A673 (cell line): Measurements from ENCODE around the gene EIF3I. TPM values are rescaled to one million over a fixed set of nuclear protein-coding genes. Genes with fewer than 3 reads are reported as not detected.

ENCODE experiments used
- BruUV-seq: library from RNA; stranded (reverse); fragments of 400-500 nt; replicated peaks from 2 replicates; lab custom pipeline; 2021; lab: Mats Ljungman, UMichigan
- CTCF ChIA-PET: fragments of 300-600 bp; sonication (Branson Sonifier 250); formaldehyde crosslinking; loops from one replicate; lab custom pipeline; 2022; ENCODE audit warnings: antibody characterized with exemption; lab: Charles Lee
- POLR2A ChIA-PET: fragments of 300-600 bp; sonication (Branson Sonifier 250); formaldehyde crosslinking; loops from one replicate; lab custom pipeline; 2022; ENCODE audit warnings: antibody characterized with exemption; ENCODE audit not compliant: low non-redundant PET; lab: Charles Lee
- DNase-seq: peaks from one replicate; pipeline ENCODE4 v3.0.0-alpha.2; 2015; ENCODE audit warnings: low spot score
- H3K27ac ChIP-seq: fragments of 200-600 bp; sonication (generic); 2 replicates; pipeline ENCODE4 v1.5.1; 2016; ENCODE audit warnings: mixed run types, low read depth, mild to moderate bottlenecking, mixed read lengths, antibody characterized with exemption, low read length; ENCODE audit not compliant: poor library complexity, severe bottlenecking
- H3K27me3 ChIP-seq: fragments of 200-600 bp; sonication (generic); replicated peaks from 2 replicates; pipeline ENCODE4 v1.6.1; 2017; ENCODE audit warnings: mixed run types, low read depth, mild to moderate bottlenecking, mixed read lengths, antibody characterized with exemption, low read length; ENCODE audit not compliant: insufficient read depth, poor library complexity
- H3K36me3 ChIP-seq: fragments of 200-600 bp; sonication (generic); 2 replicates; pipeline ENCODE4 v1.6.1; 2016; ENCODE audit warnings: mixed run types, mild to moderate bottlenecking, mixed read lengths, antibody characterized with exemption, low read length; ENCODE audit not compliant: insufficient read depth, poor library complexity, severe bottlenecking
- H3K4me1 ChIP-seq: fragments of 200-600 bp; sonication (generic); 2 replicates; pipeline ENCODE4 v1.6.1; 2017; ENCODE audit warnings: mixed run types, mild to moderate bottlenecking, mixed read lengths, antibody characterized with exemption, low read length; ENCODE audit not compliant: insufficient read depth, poor library complexity, severe bottlenecking
- H3K4me3 ChIP-seq: fragments of 200-600 bp; sonication (generic); 2 replicates; pipeline ENCODE4 v1.5.1; 2016; ENCODE audit warnings: low read depth, mixed run types, mild to moderate bottlenecking, mixed read lengths, low read length; ENCODE audit not compliant: poor library complexity, severe bottlenecking
- H3K9me3 ChIP-seq: fragments of 200-600 bp; sonication (generic); 2 replicates; pipeline ENCODE4 v1.6.1; 2016; ENCODE audit warnings: mixed run types, low read depth, mild to moderate bottlenecking, mixed read lengths, antibody characterized with exemption, low read length; ENCODE audit not compliant: poor library complexity, severe bottlenecking
- EZH2 ChIP-seq: fragments of 200-600 bp; sonication (generic); IDR thresholded peaks from 2 replicates; pipeline ENCODE4 v1.6.1; 2017; ENCODE audit warnings: borderline replicate concordance, low read depth, mild to moderate bottlenecking, mixed read lengths, antibody characterized with exemption, low read length; ENCODE audit not compliant: poor library complexity, severe bottlenecking
- intact Hi-C: fragments of 100-400 bp; cut with micrococcal nuclease; formaldehyde crosslinking; loops from one replicate; pipeline ENCODE4 v1.10.0; 2022; ENCODE audit not compliant: unreplicated experiment
- total RNA-seq: library from RNA; stranded (reverse); gene quantifications from 2 replicates; pipeline ENCODE4 v1.2.3, GENCODE V29; 2021
- TF ChIP-seq, protein P1 (sequence below): fragments of 300-800, 200-600 bp; sonication (generic); conservative IDR thresholded peaks from 2 replicates; pipeline ENCODE4 v1.5.1; 2017; ENCODE audit warnings: low read depth, mild to moderate bottlenecking, antibody characterized with exemption, low read length, moderate library complexity, mixed read lengths

The EIF3I gene
- total RNA-seq, 1 experiment from 2014 or later: 298 TPM

DNA sequence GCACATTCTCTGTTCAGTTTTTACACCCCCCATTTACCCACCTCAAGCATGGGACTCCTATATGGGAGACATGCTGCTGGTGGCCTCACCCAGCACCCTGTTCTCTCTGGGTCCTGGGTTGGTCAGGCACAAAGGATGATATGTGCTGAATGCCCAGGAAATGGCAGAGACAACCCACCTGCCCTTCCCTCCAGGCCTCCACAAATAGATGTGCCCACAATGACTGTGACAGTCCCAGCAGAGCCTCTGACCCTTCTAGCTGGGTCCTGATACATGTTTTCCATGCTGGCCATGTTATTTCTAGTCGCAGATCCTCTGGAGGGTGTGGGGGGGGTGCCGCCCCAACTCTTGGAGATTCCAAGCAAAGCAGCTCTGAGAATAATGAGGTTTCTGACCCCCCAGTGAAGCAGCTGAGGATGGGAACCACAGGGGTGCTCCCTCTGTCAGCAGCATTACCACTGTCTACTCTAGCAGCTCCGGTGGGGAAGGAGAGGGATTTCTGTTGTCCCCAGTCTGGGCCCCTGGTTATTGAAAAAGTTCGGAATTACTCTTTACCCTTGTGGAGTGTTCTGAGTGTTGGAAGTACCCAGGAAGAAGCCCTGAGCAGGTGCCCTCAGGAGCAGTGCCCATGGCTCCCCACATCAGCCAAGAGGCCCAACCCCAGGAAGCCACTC is 23.0 kb upstream of the EIF3I start:
- intact Hi-C loops: no loop called here
- BruUV-seq: no TSS peak
- H3K36me3 ChIP-seq: peaks cover 32% of the 10 kb centered on the region
- ChIA-PET POLR2A (no interaction called here), CTCF (no interaction called here)
- H3K4me1 ChIP-seq: peaks cover 14% of the 10 kb centered on the region
- H3K4me3 ChIP-seq: no peak overlapping the region
- H3K9me3 ChIP-seq: no peaks in the 10 kb centered on the region
- no peak for TF ChIP-seq EZH2
- TF ChIP-seq, protein P1, sequence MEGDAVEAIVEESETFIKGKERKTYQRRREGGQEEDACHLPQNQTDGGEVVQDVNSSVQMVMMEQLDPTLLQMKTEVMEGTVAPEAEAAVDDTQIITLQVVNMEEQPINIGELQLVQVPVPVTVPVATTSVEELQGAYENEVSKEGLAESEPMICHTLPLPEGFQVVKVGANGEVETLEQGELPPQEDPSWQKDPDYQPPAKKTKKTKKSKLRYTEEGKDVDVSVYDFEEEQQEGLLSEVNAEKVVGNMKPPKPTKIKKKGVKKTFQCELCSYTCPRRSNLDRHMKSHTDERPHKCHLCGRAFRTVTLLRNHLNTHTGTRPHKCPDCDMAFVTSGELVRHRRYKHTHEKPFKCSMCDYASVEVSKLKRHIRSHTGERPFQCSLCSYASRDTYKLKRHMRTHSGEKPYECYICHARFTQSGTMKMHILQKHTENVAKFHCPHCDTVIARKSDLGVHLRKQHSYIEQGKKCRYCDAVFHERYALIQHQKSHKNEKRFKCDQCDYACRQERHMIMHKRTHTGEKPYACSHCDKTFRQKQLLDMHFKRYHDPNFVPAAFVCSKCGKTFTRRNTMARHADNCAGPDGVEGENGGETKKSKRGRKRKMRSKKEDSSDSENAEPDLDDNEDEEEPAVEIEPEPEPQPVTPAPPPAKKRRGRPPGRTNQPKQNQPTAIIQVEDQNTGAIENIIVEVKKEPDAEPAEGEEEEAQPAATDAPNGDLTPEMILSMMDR: no peak
- no peak for DNase-seq
- H3K27me3 ChIP-seq: no peaks in the 10 kb centered on the region
- H3K27ac ChIP-seq: peak overlapping the region; percentile 75

DNA sequence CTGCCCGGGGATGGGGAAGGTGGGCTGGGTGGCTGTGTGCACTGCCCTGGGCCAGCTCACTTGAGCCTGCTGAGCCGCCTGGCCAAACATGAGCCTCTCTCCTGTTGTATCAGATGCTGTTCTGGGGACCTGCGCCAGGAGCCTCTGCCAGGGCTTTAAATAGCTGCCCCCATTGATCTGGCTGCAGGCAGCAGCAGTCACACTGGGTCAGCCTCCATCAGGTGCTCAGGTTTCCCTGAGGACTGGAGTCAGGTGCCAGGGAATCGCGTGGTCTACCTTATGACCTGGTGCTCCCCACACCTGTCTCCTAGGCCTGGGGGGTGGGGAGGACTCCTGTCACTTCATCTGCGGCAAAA is 22.5 kb upstream of the EIF3I start:
- Histone ChIP-seq H3K27ac (peak overlapping the region; percentile 75), H3K4me1 (peaks cover 14% of the 10 kb centered on the region), H3K4me3 (peak overlapping the region; percentile 62), H3K9me3 (no peaks in the 10 kb centered on the region), H3K27me3 (no peaks in the 10 kb centered on the region), H3K36me3 (peaks cover 27% of the 10 kb centered on the region)
- DNase-seq: no peak
- ChIA-PET CTCF (no interaction called here), POLR2A (no interaction called here)
- intact Hi-C loops: no loop called here
- no TSS peak for BruUV-seq
- no peak for TF ChIP-seq EZH2
- TF ChIP-seq, protein P1: no peak

DNA sequence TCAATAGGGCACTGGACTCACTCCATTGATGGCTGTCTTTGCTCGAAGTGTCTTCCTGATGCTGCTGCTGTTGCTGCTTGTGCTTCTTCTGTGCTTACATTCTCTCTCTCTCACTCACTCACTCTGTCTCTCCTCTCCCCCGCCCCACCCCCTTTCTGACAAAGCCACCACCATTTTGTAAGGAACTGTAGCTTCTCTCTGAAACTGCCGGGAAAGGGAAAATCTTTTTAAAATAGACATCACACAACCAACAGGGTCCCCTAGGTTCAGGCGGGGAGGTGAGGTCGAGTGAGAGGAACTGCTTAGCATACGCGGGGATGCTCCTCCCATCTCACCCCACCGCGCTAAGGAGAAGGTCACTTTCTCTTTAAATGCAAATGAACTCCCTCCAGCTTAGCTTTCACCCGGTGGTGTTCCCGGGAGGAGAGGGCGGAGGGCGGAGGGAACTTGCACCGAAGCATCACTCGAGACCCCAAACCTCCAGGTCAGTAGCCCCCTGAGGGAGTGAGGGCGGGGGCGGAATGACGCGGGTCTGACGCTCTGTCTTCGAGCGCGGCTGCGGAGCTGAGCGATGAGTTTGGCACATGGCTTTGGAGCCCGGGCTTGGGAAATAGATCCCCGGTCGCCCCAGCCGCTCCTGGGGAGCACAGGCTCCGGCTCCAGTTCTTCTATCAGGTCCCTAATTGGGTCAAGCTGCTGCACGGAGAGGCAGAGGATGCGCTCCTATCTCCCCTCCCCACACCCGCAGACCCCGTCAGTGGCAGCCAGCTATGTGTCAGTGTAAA is 21.8 kb upstream of the EIF3I start, which contains the start of gene CCDC28B:
TSS of gene CCDC28B (plus strand) at position 370 of the 785 bp plus-strand sequence. CDS start 1,341 bp downstream, outside the sequence.
- Histone ChIP-seq H3K27ac (peak within 1 kb of the TSS; percentile 75), H3K9me3 (no peaks in the 10 kb centered on the region), H3K4me1 (peaks cover 14% of the 10 kb centered on the region), H3K27me3 (no peaks in the 10 kb centered on the region), H3K36me3 (peaks cover 21% of the 10 kb centered on the region), H3K4me3 (peak within 1 kb of the TSS; percentile 62)
- ChIA-PET CTCF (interaction anchor here (0.5 to 1.2 kb wide), 4 partner anchors 15 to 136 kb away, joined by 3 to 4 read pairs (median 3); partner anchors contain the start of gene MARCKSL1), POLR2A (interaction anchor here (0.6 kb wide), 1 partner anchor 126 kb away, joined by 6 read pairs; no protein-coding TSS in a partner anchor)
- peak; percentile 71 for DNase-seq
- BruUV-seq: no TSS peak
- TF ChIP-seq, protein P1: no peak
- no peak for TF ChIP-seq EZH2
- intact Hi-C loops: no loop called here
